B cell (primary cell): ENCODE data around the gene CRB3. TPM values are rescaled to one million over a fixed set of nuclear protein-coding genes. Genes with fewer than 3 reads are reported as not detected.

Experiments used
- ATAC-seq: fragments of 200-7000 bp; cut with Tn5 transposase; one replicate; pipeline ENCODE4 v1.10.0; 2021; ENCODE audit warnings: low read depth, mild to moderate bottlenecking, moderate number of reproducible peaks, moderate library complexity
- CTCF ChIA-PET: fragments of 350-600 bp; sonication (Branson Sonifier 250); formaldehyde crosslinking; loops from one replicate; lab custom pipeline; 2021; ENCODE audit warnings: antibody characterized with exemption, inconsistent platforms; lab: Charles Lee
- POLR2A ChIA-PET: fragments of 350-600 bp; sonication (Branson Sonifier 250); formaldehyde crosslinking; loops from one replicate; lab custom pipeline; 2021; ENCODE audit warnings: antibody characterized with exemption; lab: Charles Lee
- DNase-seq: peaks from one replicate; pipeline ENCODE4 v3.0.0; 2013
- H2AFZ ChIP-seq: 2 replicates; pipeline ENCODE4 v1.6.1; 2012; ENCODE audit warnings: mild to moderate bottlenecking, low read depth, low read length; ENCODE audit not compliant: insufficient read depth, poor library complexity, severe bottlenecking
- H3K27ac ChIP-seq, 2 donors: 1 replicate in 1 of 2; 2 replicates in 1 of 2; pipeline ENCODE4 v1.5.1; 2012 to 2013; ENCODE audit warnings: low read length in 2 of 2, mild to moderate bottlenecking in 2 of 2, moderate library complexity in 1 of 2
- H3K27me3 ChIP-seq, 4 experiments: fragments of 200-600 bp in 1 of 4; sonication (generic) in 1 of 4; replicated peaks in 1 of 4; 1 replicate in 2 of 4; 2 replicates in 2 of 4; pipeline versions ENCODE4 v1.6.1 to v1.7.0; 2013 to 2016; ENCODE audit warnings: low read length in 3 of 4, mild to moderate bottlenecking in 2 of 4, mixed read lengths in 1 of 4, moderate library complexity in 1 of 4; ENCODE audit not compliant: insufficient read depth in 4 of 4, control insufficient read depth in 3 of 4; ENCODE audit errors: control extremely low read depth in 1 of 4
- H3K36me3 ChIP-seq, 2 experiments: replicated peaks in 1 of 2; 1 replicate in 1 of 2; 2 replicates in 1 of 2; pipeline versions ENCODE4 v1.6.1 to v1.7.1; 2013; ENCODE audit warnings: low read length in 1 of 2; ENCODE audit not compliant: insufficient read depth in 2 of 2, control insufficient read depth in 1 of 2; ENCODE audit errors: control extremely low read depth in 1 of 2, extremely low read depth in 1 of 2
- H3K4me1 ChIP-seq, 2 donors: fragments of 200-600 bp in 1 of 2; sonication (generic) in 1 of 2; 1 replicate in 1 of 2; 2 replicates in 1 of 2; pipeline versions ENCODE4 v1.5.1 to v1.6.1; 2013 to 2017; ENCODE audit warnings: low read length in 2 of 2; ENCODE audit not compliant: control insufficient read depth in 2 of 2, insufficient read depth in 2 of 2
- H3K4me2 ChIP-seq: replicated peaks from 2 replicates; pipeline ENCODE3; 2012; ENCODE audit warnings: mild to moderate bottlenecking, low read depth, low read length; ENCODE audit not compliant: poor library complexity, severe bottlenecking
- H3K4me3 ChIP-seq, 5 experiments: fragments of 200-600 bp in 1 of 5; sonication (generic) in 1 of 5; 1 replicate in 3 of 5; 2 replicates in 2 of 5; pipeline versions ENCODE4 v1.5.1 to v1.7.0; 2011 to 2016; ENCODE audit warnings: low read length in 4 of 5, mild to moderate bottlenecking in 4 of 5, low read depth in 2 of 5, control low read depth in 1 of 5, moderate library complexity in 1 of 5; ENCODE audit not compliant: insufficient read depth in 1 of 5; ENCODE audit errors: control extremely low read depth in 1 of 5, extremely low read depth in 1 of 5
- H3K79me2 ChIP-seq: fragments of 200-600 bp; sonication (generic); one replicate; pipeline ENCODE4 v1.6.0; 2016; ENCODE audit warnings: low read length; ENCODE audit not compliant: control insufficient read depth, insufficient read depth
- H3K9ac ChIP-seq: fragments of 200-600 bp; sonication (generic); 2 replicates; pipeline ENCODE4 v1.6.1; 2017; ENCODE audit warnings: mild to moderate bottlenecking, low read length, moderate library complexity
- H3K9me3 ChIP-seq, 3 donors: one replicate each; pipeline versions ENCODE4 v1.6.1 to v1.7.1; 2013; ENCODE audit warnings: low read length in 2 of 3; ENCODE audit not compliant: control insufficient read depth in 2 of 3, insufficient read depth in 1 of 3; ENCODE audit errors: control extremely low read depth in 1 of 3
- H4K20me1 ChIP-seq: 2 replicates; pipeline ENCODE4 v1.6.0; 2012; ENCODE audit warnings: mild to moderate bottlenecking, low read length; ENCODE audit not compliant: insufficient read depth, control insufficient read depth, poor library complexity, severe bottlenecking
- H3K27ac Mint-ChIP-seq: one replicate; pipeline ENCODE4 v1.8.0; 2021; ENCODE audit warnings: mixed read lengths
- H3K27me3 Mint-ChIP-seq: one replicate; pipeline ENCODE4 v1.8.0; 2021; ENCODE audit warnings: mixed read lengths
- H3K4me1 Mint-ChIP-seq: one replicate; pipeline ENCODE4 v1.8.0; 2021; ENCODE audit warnings: mixed read lengths
- H3K4me3 Mint-ChIP-seq: one replicate; pipeline ENCODE4 v1.8.0; 2021; ENCODE audit warnings: mixed read lengths
- H3K9me3 Mint-ChIP-seq: one replicate; pipeline ENCODE4 v1.8.0; 2022; ENCODE audit warnings: mixed read lengths; ENCODE audit not compliant: insufficient read depth
- EZH2 ChIP-seq: IDR thresholded peaks from 2 replicates; pipeline ENCODE4 v1.6.1; 2012; ENCODE audit warnings: borderline replicate concordance, low read depth, mild to moderate bottlenecking, moderate library complexity, low read length; ENCODE audit not compliant: insufficient read depth, poor library complexity, severe bottlenecking
- WGBS: methylation state at CpG from one replicate; pipeline ENCODE4 v1.1.5; 2013; ENCODE audit warnings: missing lambda C conversion rate; ENCODE audit not compliant: insufficient coverage; 5-methylcytosine and 5-hydroxymethylcytosine counted together
- intact Hi-C: fragments of 100-400 bp; cut with micrococcal nuclease; formaldehyde crosslinking; loops from one replicate; pipeline ENCODE4 v1.10.0; 2022
- polyA plus RNA-seq: library from polyadenylated mRNA; depleted of rRNA; stranded (reverse); fragments of >200 nt; gene quantifications from 2 replicates; pipeline ENCODE4 v1.2.3, GENCODE V29; 2012
- total RNA-seq, 2 donors: library from RNA; stranded (reverse); fragments of 120-200 nt in 1 of 2; gene quantifications; 1 replicate in 1 of 2; 2 replicates in 1 of 2; pipeline versions ENCODE4 v1.2.3 to v1.2.4, GENCODE V29; 2013 to 2022
- TF ChIP-seq, protein P1 (sequence below): fragments of 200-600 bp; IDR thresholded peaks from one replicate; pipeline ENCODE4 v1.8.0; 2022; ENCODE audit warnings: antibody characterized with exemption, mild to moderate bottlenecking

Gene CRB3
- total and polyA plus RNA-seq, 2 donors (not counting 1 experiment from before 2014, with no cell fraction given) = 2.1 to 3.6 TPM

DNA sequence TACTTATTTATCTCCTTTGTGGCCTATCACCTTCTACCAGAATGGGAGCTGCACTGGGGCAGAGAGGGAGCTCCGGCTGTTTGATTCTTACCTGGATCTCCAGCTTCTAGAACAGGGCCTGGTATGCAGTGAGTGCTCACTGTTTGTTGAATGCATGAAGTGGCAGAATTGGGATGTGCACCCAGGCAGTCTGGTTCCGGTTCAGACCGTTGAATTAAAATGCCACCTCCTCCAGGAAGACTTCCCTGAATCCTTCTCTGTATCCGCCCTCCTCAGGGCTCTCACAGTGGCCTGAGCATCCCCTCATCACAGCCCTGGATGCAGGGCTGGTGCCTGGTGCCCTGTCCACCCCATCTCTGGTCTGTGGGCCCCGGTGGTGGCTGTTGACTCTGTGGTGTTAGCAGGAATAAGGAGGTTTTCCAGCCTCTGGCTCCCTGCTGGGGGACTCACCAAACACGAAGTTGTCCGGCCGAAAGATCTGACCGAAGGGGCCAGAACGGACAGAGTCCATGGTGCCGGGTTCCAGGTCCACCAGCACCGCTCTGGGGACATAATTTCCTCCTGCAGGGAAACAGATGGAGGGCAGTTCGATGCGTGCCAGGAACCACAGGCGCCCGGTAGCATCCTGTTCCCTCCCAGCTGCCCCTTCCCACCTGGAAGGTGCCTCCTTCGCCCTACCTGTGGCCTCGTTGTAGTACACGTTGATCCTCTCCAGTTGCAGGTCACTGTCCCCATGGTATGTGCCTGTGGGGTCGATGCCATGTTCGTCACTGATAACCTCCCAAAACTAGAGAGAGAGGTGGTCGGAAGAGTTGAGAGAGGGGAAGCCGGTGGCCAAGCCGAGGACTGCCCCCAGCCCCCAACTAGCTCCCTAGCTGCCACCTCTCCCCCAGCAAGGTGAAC, 37.0 kb downstream of the CRB3 start:
- CTCF ChIA-PET = interaction anchor here (0.6 to 0.9 kb wide), 2 partner anchors 101 to 826 kb away, joined by 3 to 4 read pairs; no protein-coding TSS in a partner anchor
- H3K79me2 ChIP-seq = no peaks in the 10 kb centered on the region
- peak overlapping the region; percentile 94 for H3K4me2 ChIP-seq
- H3K27me3 Mint-ChIP-seq = peaks cover 3% of the 10 kb centered on the region
- no peaks in the 10 kb centered on the region for H4K20me1 ChIP-seq
- intact Hi-C loops = no loop called here
- H2AFZ ChIP-seq = peak overlapping the region; percentile 86
- peak overlapping the region in 4 of 5 experiments; percentile 47 to 67 (median 59) for H3K4me3 ChIP-seq
- peak overlapping the region; percentile 61 for H3K27ac Mint-ChIP-seq
- peaks cover 0 to 2% (median 0%) of the 10 kb centered on the region in 3 donors for H3K9me3 ChIP-seq
- DNase-seq (no peak), ATAC-seq (no peak)
- H3K9ac ChIP-seq = peak overlapping the region; percentile 68
- no peak overlapping the region for H3K27ac ChIP-seq
- H3K9me3 Mint-ChIP-seq = no peaks in the 10 kb centered on the region
- peaks cover 16 to 21% of the 10 kb centered on the region in 2 donors for H3K4me1 ChIP-seq
- WGBS = 78% methylated on average over 14 of the region's 24 CpGs
- POLR2A ChIA-PET = interaction anchor here (0.7 to 1.3 kb wide), 2 partner anchors 86 to 138 kb away, joined by 3 read pairs; no protein-coding TSS in a partner anchor
- peaks cover 0 to 17% (median 3%) of the 10 kb centered on the region in 4 experiments for H3K27me3 ChIP-seq
- peaks cover 18% of the 10 kb centered on the region for H3K4me1 Mint-ChIP-seq
- no peaks in the 10 kb centered on the region for H3K36me3 ChIP-seq
- TF ChIP-seq EZH2 = no peak
- TF ChIP-seq, protein P1, sequence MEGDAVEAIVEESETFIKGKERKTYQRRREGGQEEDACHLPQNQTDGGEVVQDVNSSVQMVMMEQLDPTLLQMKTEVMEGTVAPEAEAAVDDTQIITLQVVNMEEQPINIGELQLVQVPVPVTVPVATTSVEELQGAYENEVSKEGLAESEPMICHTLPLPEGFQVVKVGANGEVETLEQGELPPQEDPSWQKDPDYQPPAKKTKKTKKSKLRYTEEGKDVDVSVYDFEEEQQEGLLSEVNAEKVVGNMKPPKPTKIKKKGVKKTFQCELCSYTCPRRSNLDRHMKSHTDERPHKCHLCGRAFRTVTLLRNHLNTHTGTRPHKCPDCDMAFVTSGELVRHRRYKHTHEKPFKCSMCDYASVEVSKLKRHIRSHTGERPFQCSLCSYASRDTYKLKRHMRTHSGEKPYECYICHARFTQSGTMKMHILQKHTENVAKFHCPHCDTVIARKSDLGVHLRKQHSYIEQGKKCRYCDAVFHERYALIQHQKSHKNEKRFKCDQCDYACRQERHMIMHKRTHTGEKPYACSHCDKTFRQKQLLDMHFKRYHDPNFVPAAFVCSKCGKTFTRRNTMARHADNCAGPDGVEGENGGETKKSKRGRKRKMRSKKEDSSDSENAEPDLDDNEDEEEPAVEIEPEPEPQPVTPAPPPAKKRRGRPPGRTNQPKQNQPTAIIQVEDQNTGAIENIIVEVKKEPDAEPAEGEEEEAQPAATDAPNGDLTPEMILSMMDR = no peak
- H3K4me3 Mint-ChIP-seq = peak overlapping the region; percentile 92
